ENCODE measurements around the gene OR2W3.

OR2W3 gene

GRCh38 chr1:247895163-247895637, at the start of gene OR2W3:
OR2W3 (plus strand) TSS chr1:247895587; CDS start chr1:247895587, 0 bp downstream.
- no peak for DNase-seq

GRCh38 chr1:247845693-247846017, 49.7 kb upstream of the OR2W3 start:
- DNase-seq, result no peak

DNA sequence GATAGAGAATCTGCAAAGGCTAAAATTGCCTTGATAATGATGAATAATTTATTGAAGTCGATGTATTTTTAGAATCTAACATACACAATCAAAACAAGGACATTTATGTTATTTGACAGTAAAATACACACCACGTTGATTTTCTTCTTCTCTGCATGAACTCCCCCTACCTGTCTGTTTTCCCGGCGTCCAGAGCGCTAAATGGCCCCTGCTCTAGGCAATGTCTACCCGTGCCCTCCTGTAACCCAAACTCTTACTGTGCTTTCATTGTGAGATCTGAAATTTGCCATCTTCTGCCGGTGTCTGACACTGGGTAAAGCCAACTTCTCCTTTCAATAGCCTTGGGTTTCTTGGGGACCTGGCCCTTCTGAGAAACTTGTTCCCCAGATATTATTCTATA, 47.0 kb upstream of the OR2W3 start:
- DNase-seq, result no peak

- DNase-seq, result no peak
Measured at GRCh38 chr1:247849616-247850015, 45.8 kb upstream of the OR2W3 start.

DNA sequence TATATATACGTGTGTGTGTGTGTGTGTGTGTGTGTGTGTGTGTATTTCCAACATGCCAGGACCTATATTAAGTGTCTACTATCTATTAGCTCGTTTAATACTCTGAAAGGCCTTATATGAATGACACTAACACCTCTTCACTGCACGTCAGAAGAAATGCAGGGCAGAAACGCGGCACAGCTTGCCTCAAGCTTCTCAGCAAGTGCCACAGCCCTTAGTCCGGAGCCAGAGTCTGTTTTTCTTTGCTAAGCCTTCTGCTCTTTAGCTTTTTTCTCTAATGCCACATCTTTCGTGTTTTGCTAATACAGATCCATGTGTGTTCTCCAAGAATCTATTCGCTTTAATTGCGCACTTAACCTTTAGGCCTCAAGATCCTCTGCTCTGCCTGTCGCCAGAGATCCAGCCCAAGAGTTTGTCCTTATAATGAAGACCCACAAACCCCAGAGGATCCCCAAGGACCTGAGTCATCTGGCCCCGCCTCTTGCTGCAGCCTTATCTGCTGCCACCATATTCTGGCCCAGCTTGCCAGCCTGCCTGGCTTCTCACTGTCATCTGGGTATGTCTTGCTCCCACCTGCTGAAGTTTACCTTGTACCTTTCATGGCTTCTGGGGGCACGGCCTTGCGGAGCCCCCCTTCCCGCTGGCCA, 40.4 kb upstream of the OR2W3 start:
- DNase-seq, result no peak

GRCh38 chr1:247855911-247856310, 39.5 kb upstream of the OR2W3 start:
- no peak for DNase-seq

- no peak for DNase-seq
Measured at GRCh38 chr1:247857069-247857984, 38.1 kb upstream of the OR2W3 start, which contains the start of gene TRIM58. TRIM58 (plus strand) TSS chr1:247857187; CDS start chr1:247857247, 60 bp downstream.

GRCh38 chr1:247857985-247858619, 37.3 kb upstream of the OR2W3 start:
- DNase-seq, result no peak

DNA sequence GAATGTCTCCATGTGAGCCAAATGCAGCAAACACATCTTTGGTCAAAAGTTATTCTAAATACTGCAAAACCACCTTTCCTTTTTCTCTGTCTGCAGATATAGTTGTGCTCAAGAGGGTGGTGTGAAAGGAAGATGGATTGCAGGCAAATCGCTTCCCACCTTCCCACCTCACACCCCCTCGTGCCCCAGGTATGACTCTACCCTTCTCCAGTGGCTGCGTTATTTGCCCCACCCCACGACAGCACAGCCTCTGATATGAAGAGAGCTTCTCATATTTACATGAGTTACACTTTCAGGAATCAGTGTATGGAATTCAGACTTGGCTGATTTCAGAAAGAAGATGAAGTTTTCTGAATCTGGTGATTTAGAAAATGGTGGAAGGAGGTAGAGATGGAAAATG, 32.6 kb upstream of the OR2W3 start:
- DNase-seq, result no peak

- DNase-seq, result no peak
Measured at GRCh38 chr1:247864644-247865043, 30.7 kb upstream of the OR2W3 start.

GRCh38 chr1:247865416-247865815, 30.0 kb upstream of the OR2W3 start:
- DNase-seq, result no peak

DNA sequence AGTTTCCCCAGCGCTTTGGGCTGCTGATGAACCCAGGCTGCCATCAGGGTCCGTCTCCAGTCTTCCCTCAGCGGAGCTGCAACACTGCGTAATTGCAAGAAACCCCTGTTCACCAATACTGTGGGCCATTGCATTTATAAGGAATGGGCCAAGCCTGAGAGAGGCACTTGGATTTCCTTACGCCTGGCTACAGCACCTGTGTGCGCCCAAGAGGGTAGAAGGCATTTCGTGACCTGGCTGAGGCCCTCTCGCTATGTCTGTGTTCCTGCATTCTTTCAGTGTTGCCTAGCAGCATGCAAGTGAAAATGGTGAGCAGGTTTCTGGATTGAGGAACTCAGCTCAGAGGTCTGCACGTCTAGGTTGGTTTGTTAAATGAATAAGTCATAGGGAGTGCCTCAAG, 12.0 kb upstream of the OR2W3 start:
- no peak for DNase-seq

GRCh38 chr1:247884797-247885413, 10.5 kb upstream of the OR2W3 start:
- DNase-seq, result no peak

- DNase-seq, result no peak
Measured at GRCh38 chr1:247895976-247896375, 589 bp downstream of the OR2W3 start.

GRCh38 chr1:247904122-247904521, 8.7 kb downstream of the OR2W3 start:
- DNase-seq, result no peak

DNA sequence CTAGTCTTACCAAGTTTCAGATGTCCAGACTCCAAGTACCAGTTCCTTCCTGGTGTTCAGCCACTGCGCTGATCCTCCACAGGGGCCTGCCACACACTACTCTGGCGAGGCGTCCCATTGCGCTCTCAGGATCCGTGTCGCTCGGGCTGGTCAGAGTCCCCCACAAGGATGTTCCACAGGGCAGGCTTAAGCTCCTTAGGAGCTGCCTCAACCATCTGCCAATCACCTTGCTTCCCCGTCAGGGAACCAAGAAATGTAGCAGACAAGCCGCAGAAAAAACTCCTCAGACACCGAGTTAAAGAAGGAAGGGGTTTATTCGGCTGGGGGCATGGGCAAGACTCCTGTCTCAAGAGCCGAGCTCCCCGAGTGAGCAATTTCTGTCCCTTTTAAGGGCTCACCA, 9.8 kb downstream of the OR2W3 start:
- no peak for DNase-seq

- DNase-seq, result no peak
Measured at GRCh38 chr1:247905910-247906503, 10.6 kb downstream of the OR2W3 start.

DNA sequence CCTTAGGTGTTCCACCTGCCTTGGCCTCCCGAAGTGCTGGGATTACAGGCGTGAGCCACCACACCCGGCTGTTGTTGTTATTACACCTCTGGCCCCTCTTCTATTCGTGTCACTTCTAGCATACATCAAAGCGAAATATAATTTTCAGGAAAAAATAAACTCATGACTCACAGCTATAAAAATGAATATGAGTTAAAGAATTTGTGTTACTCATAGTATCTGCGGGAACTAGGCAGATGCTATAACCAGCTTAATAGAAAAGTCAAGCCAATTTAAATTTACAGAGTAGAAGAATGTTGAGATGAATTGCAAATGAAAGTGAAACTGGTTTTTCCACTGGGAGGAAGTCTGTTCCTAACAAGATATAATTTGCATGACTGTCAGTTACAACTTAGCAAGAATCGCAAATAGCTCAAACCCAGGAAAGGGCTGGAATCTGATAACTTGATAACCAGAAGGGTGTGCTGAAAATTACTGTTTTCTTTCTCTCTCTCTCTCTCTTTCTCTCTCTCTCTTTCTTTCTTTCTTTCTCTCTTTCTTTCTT, 11.2 kb downstream of the OR2W3 start:
- DNase-seq, result peak; percentile 33

DNA sequence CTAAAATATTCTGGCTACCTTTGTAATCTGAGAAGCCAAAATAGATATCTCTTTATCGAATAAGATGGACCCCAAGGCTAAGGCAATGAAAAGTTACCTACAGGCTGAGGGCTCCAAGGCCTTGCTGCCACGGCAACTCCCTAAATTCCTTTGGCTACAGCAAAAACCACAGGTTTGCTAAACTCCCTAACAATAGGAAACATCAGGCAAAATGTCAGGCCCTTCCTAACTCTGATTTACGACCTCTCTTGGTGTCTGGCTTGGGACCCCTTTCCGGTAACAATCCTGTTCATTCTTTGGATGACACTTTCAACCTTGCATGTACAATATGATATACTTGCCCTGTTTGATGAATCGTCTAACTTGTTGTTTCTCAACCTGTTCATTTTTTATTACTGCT, 13.4 kb downstream of the OR2W3 start:
- DNase-seq, result no peak

- DNase-seq, result no peak
Measured at GRCh38 chr1:247913786-247914185, 18.4 kb downstream of the OR2W3 start.

- no peak for DNase-seq
Measured at GRCh38 chr1:247914941-247915662, 19.7 kb downstream of the OR2W3 start.

DNA sequence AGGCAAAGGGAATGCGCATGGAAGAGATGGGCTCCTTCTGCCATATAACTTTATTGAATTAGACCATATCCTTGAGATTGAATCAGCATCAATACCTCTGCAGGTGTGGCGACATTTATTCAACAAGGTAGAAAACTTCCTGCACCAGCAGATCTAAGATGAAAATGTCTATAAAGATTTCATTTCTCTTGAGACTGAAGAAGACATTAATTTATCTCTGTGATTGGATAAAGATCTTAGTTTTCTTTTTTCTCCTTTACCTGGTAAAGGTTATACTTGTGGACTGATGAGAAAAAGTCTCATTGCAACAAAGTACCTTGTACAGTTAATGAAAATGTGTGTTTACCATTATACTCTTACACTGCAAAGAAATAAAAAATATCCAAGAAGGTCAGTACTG, 24.6 kb downstream of the OR2W3 start, which contains the start of gene OR2T8:
TSS of gene OR2T8 (plus strand) at position 301 of the 400 bp plus-strand sequence. CDS start 766 bp downstream, outside the sequence.
- DNase-seq, result no peak

Measured in CD4-positive, alpha-beta T cell treated with Interleukin-4 for 4 hours (primary cell).